ENCODE results near the gene DFFB. TPM values are rescaled to one million over a fixed set of nuclear protein-coding genes. Genes with fewer than 3 reads are reported as not detected.

Gene DFFB
- total RNA-seq, 6 experiments from 2014 or later = 2.0 to 3.5 (median 2.9) TPM

DNA sequence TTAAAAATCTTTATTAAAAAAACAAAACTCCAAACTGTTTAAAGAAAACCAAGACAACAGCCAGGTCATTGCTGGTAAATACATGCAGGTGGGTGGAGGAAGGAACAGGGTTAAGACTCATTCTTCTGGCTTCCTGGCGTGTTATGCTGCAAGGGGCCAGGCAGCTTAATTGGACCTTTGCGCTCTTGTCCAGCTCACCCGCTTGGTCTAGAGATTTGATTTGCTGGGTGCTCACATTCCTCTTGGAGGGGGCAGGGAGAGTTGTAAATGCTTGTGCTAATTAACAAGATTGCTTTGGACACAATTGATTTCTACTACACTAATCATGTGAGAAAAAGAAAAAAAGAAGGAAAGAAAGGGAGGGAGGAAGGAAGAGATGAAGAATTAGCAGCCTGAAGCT, 10.7 kb upstream of the DFFB start:
- Histone ChIP-seq H3K27me3 (no peaks in the 10 kb centered on the region), H3K36me3 (peaks cover 0 to 48% (median 18%) of the 10 kb centered on the region in 4 donors), H3K9me3 (no peaks in the 10 kb centered on the region), H3K4me1 (no peaks in the 10 kb centered on the region), H3K4me3 (no peak overlapping the region), H3K27ac (no peak overlapping the region)
- no peak for ATAC-seq
- WGBS (ENCODE audit: insufficient coverage, low coverage, low lambda C conversion rate, missing lambda C conversion rate) = 86% methylated on average over 3 of the region's 3 CpGs
- no peak for DNase-seq
- no peak for TF ChIP-seq POLR2A (IDR thresholded peaks at IDR 0.05)
- TF ChIP-seq, protein P1, sequence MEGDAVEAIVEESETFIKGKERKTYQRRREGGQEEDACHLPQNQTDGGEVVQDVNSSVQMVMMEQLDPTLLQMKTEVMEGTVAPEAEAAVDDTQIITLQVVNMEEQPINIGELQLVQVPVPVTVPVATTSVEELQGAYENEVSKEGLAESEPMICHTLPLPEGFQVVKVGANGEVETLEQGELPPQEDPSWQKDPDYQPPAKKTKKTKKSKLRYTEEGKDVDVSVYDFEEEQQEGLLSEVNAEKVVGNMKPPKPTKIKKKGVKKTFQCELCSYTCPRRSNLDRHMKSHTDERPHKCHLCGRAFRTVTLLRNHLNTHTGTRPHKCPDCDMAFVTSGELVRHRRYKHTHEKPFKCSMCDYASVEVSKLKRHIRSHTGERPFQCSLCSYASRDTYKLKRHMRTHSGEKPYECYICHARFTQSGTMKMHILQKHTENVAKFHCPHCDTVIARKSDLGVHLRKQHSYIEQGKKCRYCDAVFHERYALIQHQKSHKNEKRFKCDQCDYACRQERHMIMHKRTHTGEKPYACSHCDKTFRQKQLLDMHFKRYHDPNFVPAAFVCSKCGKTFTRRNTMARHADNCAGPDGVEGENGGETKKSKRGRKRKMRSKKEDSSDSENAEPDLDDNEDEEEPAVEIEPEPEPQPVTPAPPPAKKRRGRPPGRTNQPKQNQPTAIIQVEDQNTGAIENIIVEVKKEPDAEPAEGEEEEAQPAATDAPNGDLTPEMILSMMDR (IDR thresholded peaks at IDR 0.05) = no peak
- intact Hi-C loops (cut with DNase I) = no loop called here

DNA sequence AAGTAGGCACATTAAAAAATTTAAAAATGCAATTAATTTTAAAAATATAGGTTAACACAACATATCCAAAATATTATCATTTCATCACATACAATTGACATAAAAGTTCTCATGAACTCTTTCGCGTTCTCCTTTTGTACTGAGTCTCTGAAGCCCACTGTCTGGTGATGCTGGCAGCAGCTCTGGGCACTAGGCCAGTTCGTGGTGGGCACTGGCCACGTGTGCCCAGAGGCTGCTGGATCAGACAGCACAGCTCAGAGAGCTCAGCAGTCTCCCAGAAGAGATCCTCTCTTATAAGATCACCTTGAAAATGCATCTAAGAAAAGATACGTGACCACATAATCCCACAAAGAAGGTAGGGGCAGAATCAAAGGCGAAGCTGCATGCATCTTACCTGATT, 10.2 kb upstream of the DFFB start:
- no peaks in the 10 kb centered on the region for H3K27me3 ChIP-seq
- DNase-seq (no peak), ATAC-seq (no peak)
- 85% methylated on average over 6 of the region's 6 CpGs for WGBS (ENCODE audit: insufficient coverage, low coverage, low lambda C conversion rate, missing lambda C conversion rate)
- no peak overlapping the region for H3K4me3 ChIP-seq
- no peak overlapping the region for H3K27ac ChIP-seq
- H3K36me3 ChIP-seq = peaks cover 0 to 48% (median 16%) of the 10 kb centered on the region in 4 donors
- H3K4me1 ChIP-seq = no peaks in the 10 kb centered on the region
- no peaks in the 10 kb centered on the region for H3K9me3 ChIP-seq
- TF ChIP-seq, protein P1 (IDR thresholded peaks at IDR 0.05) = no peak
- TF ChIP-seq POLR2A (IDR thresholded peaks at IDR 0.05) = no peak
- intact Hi-C loops (cut with DNase I) = no loop called here

DNA sequence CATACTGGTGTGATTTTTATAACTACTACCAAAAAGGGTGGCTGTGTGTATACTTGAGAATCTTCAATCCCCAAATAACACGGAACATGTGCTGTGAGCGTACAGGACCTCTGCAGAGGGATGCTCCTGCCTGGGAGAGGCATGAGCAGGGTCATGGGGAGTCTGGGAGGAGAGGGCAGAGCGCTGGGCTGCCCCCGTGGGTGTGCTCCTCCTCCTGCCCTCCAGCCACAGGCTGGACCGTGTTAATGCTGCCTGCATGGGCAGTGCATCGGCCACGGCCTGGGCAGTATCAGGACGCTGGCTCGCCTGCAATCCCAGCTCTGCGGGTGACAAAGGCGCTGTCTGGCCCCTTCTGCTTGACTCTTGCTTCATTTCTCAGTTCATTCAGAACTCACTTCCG, 6.4 kb upstream of the DFFB start:
- peaks cover 0 to 7% (median 3%) of the 10 kb centered on the region in 4 donors for H3K4me1 ChIP-seq
- H3K4me3 ChIP-seq = no peak overlapping the region
- no peaks in the 10 kb centered on the region for H3K27me3 ChIP-seq
- intact Hi-C loops (cut with DNase I) = no loop called here
- whole genome bisulfite sequencing (ENCODE audit: insufficient coverage, low coverage, low lambda C conversion rate, missing lambda C conversion rate) = 73% methylated on average over 6 of the region's 12 CpGs
- no peak overlapping the region for H3K27ac ChIP-seq
- TF ChIP-seq POLR2A (IDR thresholded peaks at IDR 0.05) = no peak
- TF ChIP-seq, protein P1 (IDR thresholded peaks at IDR 0.05) = no peak
- DNase-seq (no peak), ATAC-seq (peak in 1 of 4 donors; percentile 26)
- H3K36me3 ChIP-seq = peaks cover 0 to 34% (median 13%) of the 10 kb centered on the region in 4 donors
- H3K9me3 ChIP-seq = no peaks in the 10 kb centered on the region

DNA sequence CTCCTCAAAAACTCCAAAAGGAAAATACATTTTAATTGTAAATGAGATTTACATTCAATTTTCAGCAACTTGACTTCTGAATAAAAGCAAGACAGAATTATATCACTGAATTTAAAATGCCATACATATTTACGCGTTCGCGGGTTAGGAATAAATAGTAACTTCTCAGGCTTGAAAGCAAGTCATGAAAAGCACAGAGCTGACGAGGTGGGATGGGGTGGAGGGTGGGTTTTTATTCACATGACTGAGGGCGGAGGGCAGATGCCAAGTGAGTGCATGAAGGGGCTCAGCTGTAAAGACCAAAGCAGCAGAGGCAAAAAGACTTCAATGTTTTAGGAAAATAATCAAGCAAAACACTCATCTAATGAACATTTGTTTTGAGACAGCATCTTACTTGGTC, 6.0 kb upstream of the DFFB start:
- H3K9me3 ChIP-seq = no peaks in the 10 kb centered on the region
- peaks cover 0 to 12% (median 5%) of the 10 kb centered on the region in 4 donors for H3K4me1 ChIP-seq
- no peaks in the 10 kb centered on the region for H3K27me3 ChIP-seq
- no peak for TF ChIP-seq POLR2A (IDR thresholded peaks at IDR 0.05)
- TF ChIP-seq, protein P1 (IDR thresholded peaks at IDR 0.05) = no peak
- H3K36me3 ChIP-seq = peaks cover 0 to 34% (median 13%) of the 10 kb centered on the region in 4 donors
- no peak for DNase-seq
- no peak overlapping the region for H3K4me3 ChIP-seq
- ATAC-seq = no peak
- WGBS (ENCODE audit: insufficient coverage, low coverage, low lambda C conversion rate, missing lambda C conversion rate) = 84% methylated on average over 6 of the region's 6 CpGs
- intact Hi-C loops (cut with DNase I) = no loop called here
- H3K27ac ChIP-seq = no peak overlapping the region

DNA sequence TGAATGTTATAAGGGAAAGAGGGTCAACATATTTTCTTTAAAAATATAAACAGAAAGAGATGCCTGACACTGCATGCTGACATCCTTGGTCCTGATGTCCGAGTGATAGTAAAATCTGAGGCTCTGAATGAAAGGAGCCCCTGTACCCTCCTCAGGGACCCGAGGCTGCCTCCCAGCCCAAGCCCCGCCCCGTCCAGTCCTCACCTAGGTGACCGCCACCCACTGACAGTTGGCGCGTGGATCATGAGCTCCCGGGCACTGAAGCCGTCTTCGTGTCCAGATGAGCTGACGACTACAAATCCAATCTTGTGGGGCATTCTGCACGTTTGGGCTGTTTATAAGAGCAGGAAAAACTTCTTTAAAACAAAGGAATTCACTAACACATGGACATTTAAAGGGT, 5.2 kb upstream of the DFFB start:
- ATAC-seq = no peak
- TF ChIP-seq POLR2A (IDR thresholded peaks at IDR 0.05) = no peak
- TF ChIP-seq, protein P1 (IDR thresholded peaks at IDR 0.05) = no peak
- no peak overlapping the region for H3K27ac ChIP-seq
- no peaks in the 10 kb centered on the region for H3K27me3 ChIP-seq
- H3K36me3 ChIP-seq = peaks cover 0 to 28% (median 13%) of the 10 kb centered on the region in 4 donors
- WGBS (ENCODE audit: insufficient coverage, low coverage, low lambda C conversion rate, missing lambda C conversion rate) = 91% methylated on average over 11 of the region's 12 CpGs
- no peak for DNase-seq
- no peaks in the 10 kb centered on the region for H3K9me3 ChIP-seq
- peaks cover 0 to 12% (median 6%) of the 10 kb centered on the region in 4 donors for H3K4me1 ChIP-seq
- intact Hi-C loops (cut with DNase I) = no loop called here
- no peak overlapping the region for H3K4me3 ChIP-seq
